Spleen (tissue), 11 donors: ENCODE measurements around the gene CCNL2. TPM values are rescaled to one million over a fixed set of nuclear protein-coding genes. Genes with fewer than 3 reads are reported as not detected.

Experiments
- DNase-seq: peaks from one replicate; pipeline ENCODE4 v3.0.0-alpha.2; 2020
- H3K27ac ChIP-seq, 8 donors: fragments of 200-600 bp; sonication (generic) in 7 of 8; 1 replicate in 4 of 8; 2 replicates in 4 of 8; pipeline versions ENCODE4 v1.5.0 to v1.8.0; 2016 to 2021; ENCODE audit warnings: inconsistent platforms in 4 of 8, mild to moderate bottlenecking in 4 of 8, moderate library complexity in 1 of 8
- H3K27me3 ChIP-seq, 7 donors: fragments of 200-600 bp; sonication (generic) in 6 of 7; replicated peaks in 1 of 7; 1 replicate in 4 of 7; 2 replicates in 3 of 7; pipeline versions ENCODE4 v1.5.0 to v1.8.0; 2016 to 2021; ENCODE audit warnings: inconsistent platforms in 3 of 7, mild to moderate bottlenecking in 1 of 7
- H3K36me3 ChIP-seq, 6 donors: fragments of 200-600 bp; sonication (generic) in 5 of 6; 1 replicate in 4 of 6; 2 replicates in 2 of 6; pipeline versions ENCODE4 v1.5.0 to v1.8.0; 2016 to 2021; ENCODE audit warnings: inconsistent platforms in 2 of 6
- H3K4me1 ChIP-seq, 6 donors: fragments of 200-600 bp; sonication (generic) in 5 of 6; 1 replicate in 3 of 6; 2 replicates in 3 of 6; pipeline versions ENCODE4 v1.5.0 to v1.8.0; 2016 to 2021; ENCODE audit warnings: inconsistent platforms in 3 of 6
- H3K4me3 ChIP-seq, 8 donors: fragments of 200-600 bp; sonication (generic) in 7 of 8; 1 replicate in 4 of 8; 2 replicates in 4 of 8; pipeline versions ENCODE4 v1.5.0 to v1.8.0; 2016 to 2021; ENCODE audit warnings: inconsistent platforms in 4 of 8, mild to moderate bottlenecking in 4 of 8, moderate library complexity in 2 of 8
- H3K9me3 ChIP-seq, 8 donors: fragments of 200-600 bp; sonication (generic) in 7 of 8; 1 replicate in 4 of 8; 2 replicates in 4 of 8; pipeline versions ENCODE4 v1.5.0 to v1.8.0; 2016 to 2021; ENCODE audit warnings: inconsistent platforms in 4 of 8
- POLR2A ChIP-seq, 3 donors: fragments of 450-650 bp; IDR thresholded peaks; one replicate each; pipeline ENCODE4 v1.5.1; 2017; ENCODE audit warnings: antibody characterized with exemption in 3 of 3, mild to moderate bottlenecking in 1 of 3
- POLR2AphosphoS5 ChIP-seq, 3 donors: sonication (generic); formaldehyde crosslinking; IDR thresholded peaks; one replicate each; pipeline ENCODE4 v1.5.1; 2017; ENCODE audit warnings: antibody characterized with exemption in 3 of 3
- WGBS, 5 donors: extraction: QIAGEN DNeasy Blood & Tissue Kit in 3 of 5; methylation state at CpG; one replicate each; pipeline versions ENCODE4 v1.1.5 to v1.1.7; 2013 to 2018; 5-methylcytosine and 5-hydroxymethylcytosine counted together
- intact Hi-C: fragments of 100-400 bp; cut with DNase I; formaldehyde crosslinking; loops from one replicate; pipeline ENCODE4 v1.15.0; 2023; ENCODE audit warnings: low total_unique reads
- polyA plus RNA-seq, 3 donors: library from polyadenylated mRNA; stranded (reverse); fragments of 200-250 nt; gene quantifications; one replicate each; pipeline ENCODE4 v1.2.1, GENCODE V29; 2013
- total RNA-seq, 7 donors: library from RNA; depleted of rRNA in 3 of 7; stranded (reverse); fragments of >200 nt in 3 of 7; fragmentation: NEBNext Ultra II Directional in 4 of 7; extraction: Animal tissue kit (Norgen Biotek cat#: 25700) in 4 of 7; gene quantifications; one replicate each; pipeline versions ENCODE4 v1.1.0 to v1.2.1, GENCODE V29; 2016 to 2021
- TF ChIP-seq, protein P1 (sequence below), 11 experiments: fragments of 200-600 bp in 7 of 11; fragments of 450-650 bp in 4 of 11; sonication (generic) in 4 of 11; IDR thresholded peaks in 8 of 11; conservative IDR thresholded peaks in 3 of 11; 1 replicate in 7 of 11; 2 replicates in 4 of 11; pipeline versions ENCODE4 v1.4.0 to v1.8.0; 2016 to 2021; ENCODE audit warnings: antibody characterized with exemption in 11 of 11, inconsistent platforms in 4 of 11, mild to moderate bottlenecking in 1 of 11
- donor health status: healthy with polysubstance abuse.
- donor health status: DM: no; HTN: no; CAD: no; lungs with moderate emphysema.
- donor health status: DM: no; HTN: no; CAD: no.
- donor health status: Bipolar disorder and iron deficiency.
- donor health status: healthy.
- donor health status: DM: no; HTN: no; CAD: no.
- donor health status: DM: yes; HTN: yes; CAD: no.

Gene CCNL2
- total and polyA plus RNA-seq, 10 donors, result 111 to 299 (median 204) TPM

GRCh38 chr1:1401457-1402010 lies 2.4 kb upstream of the CCNL2 start:
- TF ChIP-seq, protein P1, sequence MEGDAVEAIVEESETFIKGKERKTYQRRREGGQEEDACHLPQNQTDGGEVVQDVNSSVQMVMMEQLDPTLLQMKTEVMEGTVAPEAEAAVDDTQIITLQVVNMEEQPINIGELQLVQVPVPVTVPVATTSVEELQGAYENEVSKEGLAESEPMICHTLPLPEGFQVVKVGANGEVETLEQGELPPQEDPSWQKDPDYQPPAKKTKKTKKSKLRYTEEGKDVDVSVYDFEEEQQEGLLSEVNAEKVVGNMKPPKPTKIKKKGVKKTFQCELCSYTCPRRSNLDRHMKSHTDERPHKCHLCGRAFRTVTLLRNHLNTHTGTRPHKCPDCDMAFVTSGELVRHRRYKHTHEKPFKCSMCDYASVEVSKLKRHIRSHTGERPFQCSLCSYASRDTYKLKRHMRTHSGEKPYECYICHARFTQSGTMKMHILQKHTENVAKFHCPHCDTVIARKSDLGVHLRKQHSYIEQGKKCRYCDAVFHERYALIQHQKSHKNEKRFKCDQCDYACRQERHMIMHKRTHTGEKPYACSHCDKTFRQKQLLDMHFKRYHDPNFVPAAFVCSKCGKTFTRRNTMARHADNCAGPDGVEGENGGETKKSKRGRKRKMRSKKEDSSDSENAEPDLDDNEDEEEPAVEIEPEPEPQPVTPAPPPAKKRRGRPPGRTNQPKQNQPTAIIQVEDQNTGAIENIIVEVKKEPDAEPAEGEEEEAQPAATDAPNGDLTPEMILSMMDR (IDR thresholded peaks at IDR 0.05 in 8 of 11, conservative IDR thresholded peaks at IDR 0.05 in 3 of 11), result no peak
- TF ChIP-seq POLR2AphosphoS5 (IDR thresholded peaks at IDR 0.05) (peak in 1 of 3 donors; percentile 2), POLR2A (IDR thresholded peaks at IDR 0.05) (no peak)
- Histone ChIP-seq H3K4me3 (no peak overlapping the region), H3K27ac (no peak overlapping the region), H3K9me3 (no peaks in the 10 kb centered on the region), H3K36me3 (peaks cover 0 to 78% (median 66%) of the 10 kb centered on the region in 6 donors), H3K4me1 (peaks cover 29 to 93% (median 75%) of the 10 kb centered on the region in 6 donors), H3K27me3 (no peaks in the 10 kb centered on the region)
- intact Hi-C loops, result no loop called here
- 83 to 93% (median 92%) methylated on average over 7 of the region's 7 CpGs for WGBS, 5 donors
- no peak for DNase-seq

GRCh38 chr1:1400576-1401456 lies 1.7 kb upstream of the CCNL2 start:
- TF ChIP-seq POLR2A (IDR thresholded peaks at IDR 0.05), result no peak
- TF ChIP-seq, protein P1 (IDR thresholded peaks at IDR 0.05 in 8 of 11, conservative IDR thresholded peaks at IDR 0.05 in 3 of 11), result no peak
- TF ChIP-seq POLR2AphosphoS5 (IDR thresholded peaks at IDR 0.05), result peak; percentile 38 to 65 (median 50)
- DNase-seq, result no peak
- H3K4me1 ChIP-seq, result peaks cover 22 to 93% (median 73%) of the 10 kb centered on the region in 6 donors
- intact Hi-C loops, result no loop called here
- H3K36me3 ChIP-seq, result peaks cover 0 to 80% (median 73%) of the 10 kb centered on the region in 6 donors
- H3K27me3 ChIP-seq, result no peaks in the 10 kb centered on the region
- H3K27ac ChIP-seq, result peak overlapping the region in 5 of 8 donors; percentile 88 to 94 (median 92)
- peak overlapping the region in 6 of 8 donors; percentile 92 to 100 (median 98) for H3K4me3 ChIP-seq
- no peaks in the 10 kb centered on the region for H3K9me3 ChIP-seq
- 80 to 86% (median 83%) methylated on average over 18 to 22 of the region's 22 CpGs for WGBS, 5 donors

DNA sequence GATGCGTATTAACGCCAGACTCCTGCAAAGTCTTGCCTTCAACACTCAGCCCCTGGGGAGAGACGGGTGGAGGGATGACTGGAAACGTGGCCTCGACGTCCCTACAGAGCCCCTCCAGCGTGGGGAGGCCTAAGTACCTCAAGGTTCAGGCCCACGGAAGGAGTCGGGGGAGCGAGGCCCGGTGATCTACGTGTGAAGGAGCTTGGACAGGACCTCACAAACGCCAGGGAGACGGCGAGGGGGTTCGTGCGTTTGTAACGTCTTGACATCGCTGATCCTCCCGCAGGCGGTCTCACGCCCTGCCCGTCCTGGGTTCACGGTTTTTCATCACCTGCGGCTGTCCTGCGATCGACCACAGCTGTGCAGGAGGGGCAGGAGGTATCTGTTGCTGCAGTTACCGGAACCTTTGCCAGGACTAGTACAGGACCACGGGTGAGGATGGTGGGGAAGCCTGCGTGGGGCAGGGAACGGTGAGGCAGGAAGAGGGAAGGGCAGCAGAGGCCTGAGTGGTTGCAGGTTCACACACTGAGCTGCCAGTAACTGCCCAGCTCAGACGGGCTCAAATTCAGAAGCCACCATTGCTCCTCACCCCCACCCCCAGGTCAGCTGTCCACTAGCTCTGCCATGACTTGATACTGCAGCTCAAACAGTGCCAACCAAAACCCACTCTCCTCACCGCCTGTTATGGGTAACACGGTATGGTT lies 889 bp upstream of the CCNL2 start:
- intact Hi-C loops, result no loop called here
- Histone ChIP-seq H3K4me3 (peak overlapping the region; percentile 88 to 100 (median 98)), H3K27me3 (no peaks in the 10 kb centered on the region), H3K4me1 (peaks cover 18 to 92% (median 69%) of the 10 kb centered on the region in 6 donors), H3K36me3 (peaks cover 0 to 80% (median 74%) of the 10 kb centered on the region in 6 donors), H3K27ac (peak overlapping the region; percentile 76 to 94 (median 89)), H3K9me3 (no peaks in the 10 kb centered on the region)
- 3 to 15% (median 5%) methylated on average over 13 to 34 of the region's 34 CpGs for WGBS, 5 donors
- TF ChIP-seq POLR2AphosphoS5 (IDR thresholded peaks at IDR 0.05) (peak in 2 of 3 donors; percentile 5 to 30), POLR2A (IDR thresholded peaks at IDR 0.05) (no peak)
- TF ChIP-seq, protein P1 (IDR thresholded peaks at IDR 0.05 in 8 of 11, conservative IDR thresholded peaks at IDR 0.05 in 3 of 11), result peak in 1 of 11 experiments; percentile 13
- DNase-seq, result no peak
